Measurements from ENCODE around the gene CCR5. TPM values are rescaled to one million over a fixed set of nuclear protein-coding genes. Genes with fewer than 3 reads are reported as not detected.
"Not testable (repeated sequence)": the region's sequence is repeated elsewhere in the genome, so short reads cannot be mapped to it uniquely, and the experiment has no call there.

CCR5 gene
- total RNA-seq, 1 donor from 2014 or later: not detected

GRCh38 chr3:46383951-46384330 lies 13.2 kb downstream of the CCR5 start:
- DNase-seq (ENCODE audit: low read depth in 2 of 2): no peak

- DNase-seq (ENCODE audit: low read depth in 2 of 2): peak in 1 of 2 donors; percentile 82
Measured at GRCh38 chr3:46386205-46386604, 15.5 kb downstream of the CCR5 start.

- DNase-seq (ENCODE audit: low read depth in 2 of 2): not testable (repeated sequence)
Measured at GRCh38 chr3:46388847-46389246, 18.1 kb downstream of the CCR5 start.

- DNase-seq (ENCODE audit: low read depth in 2 of 2): no peak
Measured at GRCh38 chr3:46389306-46389705, 18.6 kb downstream of the CCR5 start.

GRCh38 chr3:46391526-46391925 lies 20.8 kb downstream of the CCR5 start:
- not testable (repeated sequence) for DNase-seq (ENCODE audit: low read depth in 2 of 2)

GRCh38 chr3:46393011-46393410 lies 22.3 kb downstream of the CCR5 start:
- DNase-seq (ENCODE audit: low read depth in 2 of 2): no peak

GRCh38 chr3:46393554-46394434 lies 23.0 kb downstream of the CCR5 start:
- no peak for DNase-seq (ENCODE audit: low read depth in 2 of 2)

GRCh38 chr3:46395210-46395661 lies 24.5 kb downstream of the CCR5 start:
- no peak for DNase-seq (ENCODE audit: low read depth in 2 of 2)

GRCh38 chr3:46395766-46396530 lies 25.2 kb downstream of the CCR5 start:
- no peak for DNase-seq (ENCODE audit: low read depth in 2 of 2)

- no peak for DNase-seq (ENCODE audit: low read depth in 2 of 2)
Measured at GRCh38 chr3:46397111-46397510, 26.4 kb downstream of the CCR5 start.

- no peak for DNase-seq (ENCODE audit: low read depth in 2 of 2)
Measured at GRCh38 chr3:46398186-46398955, 27.6 kb downstream of the CCR5 start.

- DNase-seq (ENCODE audit: low read depth in 2 of 2): no peak
Measured at GRCh38 chr3:46399098-46399497, 28.4 kb downstream of the CCR5 start.

- DNase-seq (ENCODE audit: low read depth in 2 of 2): no peak
Measured at GRCh38 chr3:46399557-46399956, 28.8 kb downstream of the CCR5 start.

- DNase-seq (ENCODE audit: low read depth in 2 of 2): peak in 1 of 2 donors; percentile 58
Measured at GRCh38 chr3:46400000-46400734, 29.4 kb downstream of the CCR5 start.

GRCh38 chr3:46400846-46401245 lies 30.1 kb downstream of the CCR5 start:
- no peak for DNase-seq (ENCODE audit: low read depth in 2 of 2)

- DNase-seq (ENCODE audit: low read depth in 2 of 2): no peak
Measured at GRCh38 chr3:46401579-46401978, 30.8 kb downstream of the CCR5 start.

GRCh38 chr3:46402902-46403301 lies 32.2 kb downstream of the CCR5 start:
- not testable (repeated sequence) for DNase-seq (ENCODE audit: low read depth in 2 of 2)

- peak in 1 of 2 donors; percentile 56 for DNase-seq (ENCODE audit: low read depth in 2 of 2)
Measured at GRCh38 chr3:46405301-46406019, 34.7 kb downstream of the CCR5 start.

- DNase-seq (ENCODE audit: low read depth in 2 of 2): peak in 1 of 2 donors; percentile 54
Measured at GRCh38 chr3:46406443-46406787, 35.7 kb downstream of the CCR5 start.

Measured in dermis microvascular lymphatic vessel endothelial cell (primary cell).